ENCODE results near the gene POLR1G.
"Not testable (repeated sequence)": the region's sequence is repeated elsewhere in the genome, so short reads cannot be mapped to it uniquely, and the experiment has no call there.

Gene POLR1G

GRCh38 chr19:45405435-45406225 is 814 bp upstream of the POLR1G start:
- DNase-seq (ENCODE audit: low read depth, low spot score) = peak; percentile 92
- in situ Hi-C loops (cut with HindIII; ENCODE audit: low sequenced_read_pairs) = no loop called here
- no peak for TF ChIP-seq CTCF (IDR thresholded peaks at IDR 0.05; ENCODE audit: low read depth, low read length)
- H3K4me3 ChIP-seq (ENCODE audit: low read depth, low read length) = peak overlapping the region; percentile 86

- DNase-seq (ENCODE audit: low read depth, low spot score) = no peak
- in situ Hi-C loops (cut with HindIII; ENCODE audit: low sequenced_read_pairs) = no loop called here
- peak overlapping the region; percentile 86 for H3K4me3 ChIP-seq (ENCODE audit: low read depth, low read length)
- TF ChIP-seq CTCF (IDR thresholded peaks at IDR 0.05; ENCODE audit: low read depth, low read length) = no peak
Observed at GRCh38 chr19:45407091-45407375, 589 bp downstream of the POLR1G start.

- in situ Hi-C loops (cut with HindIII; ENCODE audit: low sequenced_read_pairs) = not testable (repeated sequence)
- H3K4me3 ChIP-seq (ENCODE audit: low read depth, low read length) = peak overlapping the region; percentile 86
Observed at GRCh38 chr19:45407585-45407984, 1.1 kb downstream of the POLR1G start.

DNA sequence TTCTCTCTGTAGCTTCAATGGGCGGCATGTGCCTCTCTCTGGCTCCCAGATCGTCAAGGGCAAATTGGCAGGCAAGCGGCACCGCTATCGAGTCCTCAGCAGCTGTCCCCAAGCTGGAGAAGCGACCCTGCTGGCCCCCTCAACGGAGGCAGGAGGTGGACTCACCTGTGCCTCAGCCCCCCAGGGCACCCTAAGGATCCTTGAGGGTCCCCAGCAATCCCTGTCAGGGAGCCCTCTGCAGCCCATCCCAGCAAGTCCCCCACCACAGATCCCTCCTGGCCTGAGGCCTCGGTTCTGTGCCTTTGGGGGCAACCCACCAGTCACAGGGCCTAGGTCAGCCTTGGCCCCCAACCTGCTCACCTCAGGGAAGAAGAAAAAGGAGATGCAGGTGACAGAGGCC is 1.7 kb downstream of the POLR1G start:
- DNase-seq (ENCODE audit: low read depth, low spot score) = no peak
- in situ Hi-C loops (cut with HindIII; ENCODE audit: low sequenced_read_pairs) = no loop called here
- no peak for TF ChIP-seq CTCF (IDR thresholded peaks at IDR 0.05; ENCODE audit: low read depth, low read length)
- no peak overlapping the region for H3K4me3 ChIP-seq (ENCODE audit: low read depth, low read length)

More at GRCh38 chr19:45407585-45407984, 1.1 kb downstream of the POLR1G start:
- DNase-seq (ENCODE audit: low read depth, low spot score) = not testable (repeated sequence)

DNA sequence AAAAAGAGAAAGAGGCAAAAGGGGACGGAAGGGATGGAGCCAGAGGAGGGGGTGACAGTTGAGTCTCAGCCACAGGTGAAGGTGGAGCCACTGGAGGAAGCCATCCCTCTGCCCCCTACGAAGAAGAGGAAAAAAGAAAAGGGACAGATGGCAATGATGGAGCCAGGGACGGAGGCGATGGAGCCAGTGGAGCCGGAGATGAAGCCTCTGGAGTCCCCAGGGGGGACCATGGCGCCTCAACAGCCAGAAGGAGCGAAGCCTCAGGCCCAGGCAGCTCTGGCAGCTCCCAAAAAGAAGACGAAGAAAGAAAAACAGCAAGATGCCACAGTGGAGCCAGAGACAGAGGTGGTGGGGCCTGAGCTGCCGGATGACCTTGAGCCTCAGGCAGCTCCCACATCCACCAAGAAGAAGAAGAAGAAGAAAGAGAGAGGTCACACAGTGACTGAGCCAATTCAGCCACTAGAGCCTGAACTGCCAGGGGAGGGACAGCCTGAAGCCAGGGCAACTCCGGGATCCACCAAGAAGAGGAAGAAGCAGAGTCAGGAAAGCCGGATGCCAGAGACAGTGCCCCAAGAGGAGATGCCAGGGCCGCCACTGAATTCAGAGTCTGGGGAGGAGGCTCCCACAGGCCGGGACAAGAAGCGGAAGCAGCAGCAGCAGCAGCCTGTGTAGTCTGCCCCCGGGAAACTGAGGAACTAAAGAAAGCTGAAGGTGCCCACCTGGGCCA is 2.5 kb downstream of the POLR1G start:
- in situ Hi-C loops (cut with HindIII; ENCODE audit: low sequenced_read_pairs) = no loop called here
- no peak for TF ChIP-seq CTCF (IDR thresholded peaks at IDR 0.05; ENCODE audit: low read depth, low read length)
- H3K4me3 ChIP-seq (ENCODE audit: low read depth, low read length) = no peak overlapping the region
- no peak for DNase-seq (ENCODE audit: low read depth, low spot score)

GRCh38 chr19:45409557-45409920 is 3.1 kb downstream of the POLR1G start:
- H3K4me3 ChIP-seq (ENCODE audit: low read depth, low read length) = no peak overlapping the region
- in situ Hi-C loops (cut with HindIII; ENCODE audit: low sequenced_read_pairs) = no loop called here
- DNase-seq (ENCODE audit: low read depth, low spot score) = no peak
- no peak for TF ChIP-seq CTCF (IDR thresholded peaks at IDR 0.05; ENCODE audit: low read depth, low read length)

GRCh38 chr19:45410330-45410729 is 3.9 kb downstream of the POLR1G start:
- H3K4me3 ChIP-seq (ENCODE audit: low read depth, low read length); in situ Hi-C loops (cut with HindIII; ENCODE audit: low sequenced_read_pairs); DNase-seq (ENCODE audit: low read depth, low spot score): not testable (repeated sequence)
